K562 (cell line): ENCODE results near the gene EML6. TPM values are rescaled to one million over a fixed set of nuclear protein-coding genes. Genes with fewer than 3 reads are reported as not detected.

Experiments
- ATAC-seq: fragments of 200-7000 bp; cut with Tn5 transposase; 3 replicates; pipeline ENCODE4 v1.9.1; 2020; ENCODE audit warnings: moderate library complexity
- BruUV-seq: library from RNA; stranded (reverse); fragments of 400-500 nt; replicated peaks from 2 replicates; lab custom pipeline; 2021; lab: Mats Ljungman, UMichigan
- CTCF ChIA-PET: fragments of 300-600 bp; formaldehyde crosslinking; extraction: SDS; loops from one replicate; lab custom pipeline; 2021; ENCODE audit warnings: low intra/inter-chr PET ratio; lab: Yijun Ruan, JAX
- POLR2A ChIA-PET: fragments of 300-600, 350-650 bp; sonication (Branson Sonifier 250); formaldehyde crosslinking; extraction: SDS; loops from one replicate; lab custom pipeline; 2021; ENCODE audit warnings: antibody characterized with exemption, inconsistent platforms; lab: Yijun Ruan, JAX
- DNase-seq, 4 experiments: peaks; one replicate each; pipeline versions ENCODE4 v3.0.0 to v3.0.0-alpha.2; 2011 to 2018; ENCODE audit warnings: low spot score in 3 of 4, mixed read lengths in 3 of 4; ENCODE audit errors: extremely low read depth in 1 of 4
- FAIRE-seq: peaks from 2 replicates; lab custom pipeline; 2011; peaks lifted over from hg19 to GRCh38; lab: Jason Lieb, UNC
- H2AFZ ChIP-seq: 2 replicates; pipeline ENCODE4 v1.6.0; 2011; ENCODE audit warnings: low read depth, low read length, control low read depth, inconsistent platforms
- H3K27ac ChIP-seq: fragments of 200-600 bp; 3 replicates; pipeline ENCODE4 v1.8.0; 2011; ENCODE audit warnings: low read depth, mild to moderate bottlenecking, control low read depth, inconsistent platforms, low read length, moderate library complexity, mixed read lengths; ENCODE audit errors: extremely low read depth
- H3K27me3 ChIP-seq, 2 experiments: fragments of 300-600 bp in 1 of 2; 2 replicates in 1 of 2; 3 replicates in 1 of 2; pipeline versions ENCODE4 v1.6.0 to v1.8.0; 2011; ENCODE audit warnings: inconsistent platforms in 2 of 2, low read length in 2 of 2, mild to moderate bottlenecking in 1 of 2, mixed read lengths in 1 of 2, moderate library complexity in 1 of 2; ENCODE audit not compliant: control insufficient read depth in 2 of 2, insufficient read depth in 2 of 2
- H3K36me3 ChIP-seq: fragments of 300-600 bp; 3 replicates; pipeline ENCODE4 v1.8.0; 2011; ENCODE audit warnings: mild to moderate bottlenecking, low read length, inconsistent platforms; ENCODE audit not compliant: control insufficient read depth, insufficient read depth
- H3K4me1 ChIP-seq, 2 experiments: fragments of 200-600 bp in 1 of 2; replicated peaks in 1 of 2; 2 replicates in 1 of 2; 3 replicates in 1 of 2; pipeline versions ENCODE4 v1.5.1 to v1.8.0; 2011; ENCODE audit warnings: inconsistent platforms in 2 of 2, low read length in 2 of 2, mild to moderate bottlenecking in 1 of 2, mixed read lengths in 1 of 2, moderate library complexity in 1 of 2; ENCODE audit not compliant: control insufficient read depth in 2 of 2, insufficient read depth in 2 of 2
- H3K4me2 ChIP-seq: 2 replicates; pipeline ENCODE4 v1.6.1; 2011; ENCODE audit warnings: low read length, control low read depth, inconsistent platforms, mixed read lengths; ENCODE audit not compliant: insufficient read depth
- H3K4me3 ChIP-seq: fragments of 200-600 bp; sonication (generic), shearing (Covaris generic); 2 replicates; pipeline ENCODE4 v1.5.1; 2016; ENCODE audit warnings: control low read depth, inconsistent platforms
- H3K79me2 ChIP-seq: fragments of 200-600 bp; 3 replicates; pipeline ENCODE4 v1.8.0; 2011; ENCODE audit warnings: low read length, inconsistent platforms; ENCODE audit not compliant: control insufficient read depth, insufficient read depth
- H3K9ac ChIP-seq, 2 experiments: 2 replicates each; pipeline versions ENCODE4 v1.6.0 to v1.6.1; 2011; ENCODE audit warnings: low read depth in 2 of 2, low read length in 2 of 2, control low read depth in 1 of 2, inconsistent platforms in 1 of 2, mild to moderate bottlenecking in 1 of 2, mixed read lengths in 1 of 2; ENCODE audit not compliant: insufficient read depth in 1 of 2
- H3K9me1 ChIP-seq: one replicate; pipeline ENCODE4 v1.6.0; 2011; ENCODE audit warnings: inconsistent platforms, mild to moderate bottlenecking, low read length, moderate library complexity; ENCODE audit not compliant: control insufficient read depth, insufficient read depth
- H3K9me3 ChIP-seq: replicated peaks from 2 replicates; pipeline ENCODE4 v1.5.1; 2011; ENCODE audit warnings: low read depth, low read length, inconsistent platforms; ENCODE audit not compliant: control insufficient read depth, insufficient read depth
- H4K20me1 ChIP-seq: replicated peaks from 2 replicates; pipeline ENCODE4 v1.6.1; 2011; ENCODE audit warnings: low read length, inconsistent platforms, mixed read lengths; ENCODE audit not compliant: control insufficient read depth, insufficient read depth
- BCLAF1 ChIP-seq, 2 experiments: fragments of 450-650 bp in 1 of 2; IDR thresholded peaks; 2 replicates each; pipeline ENCODE4 v1.6.1; 2011 to 2017; ENCODE audit warnings: low read depth in 2 of 2, antibody characterized with exemption in 1 of 2, borderline replicate concordance in 1 of 2, low read length in 1 of 2, mild to moderate bottlenecking in 1 of 2, mixed read lengths in 1 of 2; ENCODE audit not compliant: control insufficient read depth in 1 of 2
- CHAMP1 ChIP-seq: fragments of 450-650 bp; IDR thresholded peaks from 2 replicates; pipeline ENCODE4 v1.6.1; 2016; ENCODE audit warnings: mild to moderate bottlenecking
- E2F3 ChIP-seq: fragments of 250-450 bp; sonication (Bioruptor Pico); IDR thresholded peaks from 2 replicates; pipeline ENCODE4 v1.4.0; 2020; ENCODE audit warnings: mild to moderate bottlenecking
- GMEB1 ChIP-seq: fragments of 250-450 bp; sonication (Bioruptor Pico); IDR thresholded peaks from 2 replicates; pipeline ENCODE4 v1.4.0; 2020; ENCODE audit warnings: mild to moderate bottlenecking
- JUN ChIP-seq, 2 experiments: sonication (generic) in 1 of 2; formaldehyde crosslinking in 1 of 2; IDR thresholded peaks; 2 replicates each; pipeline versions ENCODE4 v1.6.1 to v1.8.0; 2012 to 2022; ENCODE audit warnings: borderline replicate concordance in 2 of 2, mild to moderate bottlenecking in 2 of 2, improper control_type of control experiment in 1 of 2, low read depth in 1 of 2, low read length in 1 of 2, missing genetic modification reagents in 1 of 2
- MAZ ChIP-seq, 2 experiments: fragments of 450-650 bp in 1 of 2; sonication (generic) in 1 of 2; formaldehyde crosslinking; IDR thresholded peaks in 1 of 2; conservative IDR thresholded peaks in 1 of 2; 2 replicates each; pipeline versions ENCODE4 v1.4.0 to v1.5.0; 2020; ENCODE audit warnings: mild to moderate bottlenecking in 1 of 2, missing genetic modification reagents in 1 of 2
- MIER1 ChIP-seq: fragments of 450-650 bp; IDR thresholded peaks from 2 replicates; pipeline ENCODE4 v1.6.1; 2016; ENCODE audit warnings: antibody characterized with exemption, mild to moderate bottlenecking, low read depth
- TRIM24 ChIP-seq, 2 experiments: fragments of 450-650 bp; IDR thresholded peaks; 2 replicates each; pipeline ENCODE4 v1.6.1; 2016
- ZNF518B ChIP-seq: fragments of 250-450 bp; sonication (Bioruptor Pico); IDR thresholded peaks from 2 replicates; pipeline ENCODE4 v1.5.0; 2021; ENCODE audit warnings: mild to moderate bottlenecking, moderate library complexity
- ZNF561 ChIP-seq: fragments of 450-650 bp; formaldehyde crosslinking; conservative IDR thresholded peaks from 2 replicates; pipeline ENCODE4 v1.4.0; 2020; ENCODE audit warnings: mild to moderate bottlenecking, moderate library complexity
- ZSCAN32 ChIP-seq: fragments of 450-650 bp; formaldehyde crosslinking; IDR thresholded peaks from 2 replicates; pipeline ENCODE4 v1.4.0; 2020; ENCODE audit warnings: mild to moderate bottlenecking, moderate library complexity
- in situ Hi-C: fragments of 300-500 bp; cut with MboI; formaldehyde crosslinking; loops from 4 replicates; pipeline ENCODE4 v1.15.0; 2018; ENCODE audit warnings: inconsistent platforms, mixed read lengths
- intact Hi-C: fragments of 100-400 bp; cut with micrococcal nuclease; formaldehyde crosslinking; loops from 2 replicates; pipeline ENCODE4 v1.14.2; 2022
- polyA plus RNA-seq, 8 experiments: library from polyadenylated mRNA; depleted of rRNA in 4 of 8; stranded (reverse) in 5 of 8; unstranded in 3 of 8; fragments of >200 nt; fragmentation: Nextera tagmentation in 2 of 8; fragmentation: Illumina TruSeq in 1 of 8; extraction: Ambion mirVana in 2 of 8; extraction: Trizol in 1 of 8; gene quantifications; 2 replicates each; pipeline versions ENCODE4 v1.2.1 to v1.2.3, GENCODE V29; 2011 to 2014; ENCODE audit warnings: inconsistent platforms in 1 of 8, missing spikeins in 1 of 8
- total RNA-seq, 7 experiments: library from RNA; depleted of rRNA in 6 of 7; stranded (reverse); fragments of >200 nt in 6 of 7; fragmentation: Illumina TruSeq in 2 of 7; extraction: Trizol in 2 of 7; gene quantifications; 2 replicates each; pipeline versions ENCODE4 v1.2.1 to v1.2.3, GENCODE V29; 2011 to 2021; ENCODE audit warnings: low replicate concordance in 1 of 7

EML6 gene
- total and polyA plus RNA-seq, 9 of the 15 experiments (the other 6 are each of a cell fraction or from before 2014, with no cell fraction given): 0.07 to 0.56 (median 0.25) TPM

- Histone ChIP-seq H3K9me3 (no peaks in the 10 kb centered on the region), H3K27ac (no peak overlapping the region), H3K4me2 (no peak overlapping the region), H3K4me1 (no peaks in the 10 kb centered on the region), H3K79me2 (no peaks in the 10 kb centered on the region), H3K36me3 (no peaks in the 10 kb centered on the region), H3K4me3 (no peak overlapping the region), H3K27me3 (peaks cover 0 to 3% of the 10 kb centered on the region in 2 experiments; a peak in 1 of 5 replicates), H3K9ac (no peak overlapping the region), H2AFZ (no peak overlapping the region), H4K20me1 (no peaks in the 10 kb centered on the region), H3K9me1 (no peaks in the 10 kb centered on the region)
- ChIA-PET CTCF (no interaction called here), POLR2A (no interaction called here)
- FAIRE-seq: no peak
- intact Hi-C loops (no loop called here), in situ Hi-C loops (no loop called here)
- ATAC-seq: no peak
- no TSS peak for BruUV-seq
- no peak for DNase-seq
- TF ChIP-seq TRIM24 (IDR thresholded peaks at IDR 0.05) (no peak), JUN (IDR thresholded peaks at IDR 0.05; ENCODE audit: borderline replicate concordance, low read depth, low read length) (no peak), JUN (CRISPR knock-in tag; IDR thresholded peaks at IDR 0.05; ENCODE audit: borderline replicate concordance) (no peak), MIER1 (no peak), ZNF561 (CRISPR knock-in tag) (no peak), ZSCAN32 (CRISPR knock-in tag) (no peak), MAZ (CRISPR knock-in tag; conservative IDR thresholded peaks at IDR 0.05 in 1 of 2, IDR thresholded peaks at IDR 0.05 in 1 of 2) (no peak), ZNF518B (CRISPR knock-in tag) (no peak), E2F3 (CRISPR knock-in tag) (no peak), BCLAF1 (IDR thresholded peaks at IDR 0.05; ENCODE audit: borderline replicate concordance in 1 of 2, control insufficient read depth in 1 of 2, low read depth in 2 of 2, low read length in 1 of 2) (no peak), GMEB1 (CRISPR knock-in tag) (no peak), CHAMP1 (no peak)
Measured at GRCh38 chr2:54716375-54716774, 7.1 kb upstream of the EML6 start.
